A549 (cell line): ENCODE data around the gene TOGARAM2.

Source experiments
- CBX8 ChIP-seq: fragments of 200-600 bp; sonication (generic); IDR thresholded peaks from 2 replicates; pipeline ENCODE4 v1.6.1; 2016
- CTCF ChIP-seq: fragments of >200 bp; sonication (Bioruptor Twin); formaldehyde crosslinking; IDR thresholded peaks from 3 replicates; pipeline ENCODE4 v1.5.1; 2016
- EP300 ChIP-seq, 2 experiments: fragments of >200 bp; sonication (Bioruptor Twin); formaldehyde crosslinking; IDR thresholded peaks; 2 replicates in 1 of 2; 3 replicates in 1 of 2; pipeline ENCODE4 v1.6.1; 2016 to 2017
- ESRRA ChIP-seq: fragments of 150-350 bp; IDR thresholded peaks from 2 replicates; pipeline ENCODE4 v1.6.1; 2014; ENCODE audit warnings: mild to moderate bottlenecking, low read length, borderline replicate concordance
- MYC ChIP-seq: IDR thresholded peaks from 2 replicates; pipeline ENCODE4 v1.6.1; 2012; ENCODE audit warnings: mild to moderate bottlenecking, inconsistent platforms, low read length, improper control_type of control experiment, borderline replicate concordance
- NR3C1 ChIP-seq: fragments of >200 bp; sonication (Bioruptor Twin); formaldehyde crosslinking; IDR thresholded peaks from 3 replicates; pipeline ENCODE4 v1.6.1; 2017
- PHF8 ChIP-seq: fragments of 200-600 bp; sonication (generic); IDR thresholded peaks from 2 replicates; pipeline ENCODE4 v1.6.1; 2016; ENCODE audit warnings: low read depth, mild to moderate bottlenecking, antibody characterized with exemption, moderate library complexity, borderline replicate concordance
- POLR2A ChIP-seq: IDR thresholded peaks from 2 replicates; pipeline ENCODE4 v1.6.1; 2012; ENCODE audit warnings: mild to moderate bottlenecking, low read length
- POLR2AphosphoS2 ChIP-seq: conservative IDR thresholded peaks from 2 replicates; pipeline ENCODE4 v1.6.1; 2012; ENCODE audit warnings: low read length, improper control_type of control experiment, inconsistent platforms
- RFX5 ChIP-seq: fragments of 450-650 bp; IDR thresholded peaks from 2 replicates; pipeline ENCODE4 v1.7.1; 2014; ENCODE audit warnings: antibody characterized with exemption, mild to moderate bottlenecking, moderate library complexity
- RNF2 ChIP-seq: fragments of 200-600 bp; sonication (generic); IDR thresholded peaks from 2 replicates; pipeline ENCODE4 v1.6.1; 2016; ENCODE audit warnings: low read depth, mild to moderate bottlenecking, antibody characterized with exemption, moderate library complexity, borderline replicate concordance
- SMC3 ChIP-seq: fragments of >200 bp; sonication (Bioruptor Twin); formaldehyde crosslinking; IDR thresholded peaks from 3 replicates; pipeline ENCODE4 v1.6.1; 2018; ENCODE audit warnings: inconsistent platforms
- ZFP36 ChIP-seq: fragments of 450-650 bp; IDR thresholded peaks from 2 replicates; pipeline ENCODE4 v1.6.1; 2014; ENCODE audit warnings: borderline replicate concordance; ENCODE audit not compliant: partially characterized antibody

GRCh38 chr2:28981620-28982376 lies 700 bp downstream of the TOGARAM2 start:
- no peak for TF ChIP-seq CTCF
- no peak for TF ChIP-seq ESRRA
- no peak for TF ChIP-seq POLR2AphosphoS2
- no peak for TF ChIP-seq SMC3
- TF ChIP-seq NR3C1, result no peak
- no peak for TF ChIP-seq MYC
- TF ChIP-seq POLR2A, result no peak
- no peak for TF ChIP-seq CBX8
- TF ChIP-seq PHF8, result no peak
- TF ChIP-seq RNF2, result no peak
- TF ChIP-seq RFX5, result no peak
- no peak for TF ChIP-seq ZFP36
- no peak for TF ChIP-seq EP300 (IDR thresholded peaks at IDR 0.05)
